HL-60 (cell line): ENCODE results near the gene TBL1X.

ENCODE experiments used
- POLR2AphosphoS5 ChIP-seq: IDR thresholded peaks from 2 replicates; pipeline ENCODE4 v1.6.1; 2012; ENCODE audit warnings: low read depth
- REST ChIP-seq: IDR thresholded peaks from 2 replicates; pipeline ENCODE4 v1.6.1; 2012; ENCODE audit warnings: low read depth; ENCODE audit not compliant: insufficient replicate concordance
- SPI1 ChIP-seq: IDR thresholded peaks from 2 replicates; pipeline ENCODE4 v1.6.1; 2012; ENCODE audit warnings: low read depth, mild to moderate bottlenecking, borderline replicate concordance
- TF ChIP-seq, protein P1 (sequence below): IDR thresholded peaks from one replicate; pipeline ENCODE4 v1.5.1; 2011; ENCODE audit warnings: low read length, control low read depth, inconsistent platforms; ENCODE audit not compliant: insufficient read depth

- TF ChIP-seq POLR2AphosphoS5 (no peak), SPI1 (no peak), REST (no peak)
- TF ChIP-seq, protein P1, sequence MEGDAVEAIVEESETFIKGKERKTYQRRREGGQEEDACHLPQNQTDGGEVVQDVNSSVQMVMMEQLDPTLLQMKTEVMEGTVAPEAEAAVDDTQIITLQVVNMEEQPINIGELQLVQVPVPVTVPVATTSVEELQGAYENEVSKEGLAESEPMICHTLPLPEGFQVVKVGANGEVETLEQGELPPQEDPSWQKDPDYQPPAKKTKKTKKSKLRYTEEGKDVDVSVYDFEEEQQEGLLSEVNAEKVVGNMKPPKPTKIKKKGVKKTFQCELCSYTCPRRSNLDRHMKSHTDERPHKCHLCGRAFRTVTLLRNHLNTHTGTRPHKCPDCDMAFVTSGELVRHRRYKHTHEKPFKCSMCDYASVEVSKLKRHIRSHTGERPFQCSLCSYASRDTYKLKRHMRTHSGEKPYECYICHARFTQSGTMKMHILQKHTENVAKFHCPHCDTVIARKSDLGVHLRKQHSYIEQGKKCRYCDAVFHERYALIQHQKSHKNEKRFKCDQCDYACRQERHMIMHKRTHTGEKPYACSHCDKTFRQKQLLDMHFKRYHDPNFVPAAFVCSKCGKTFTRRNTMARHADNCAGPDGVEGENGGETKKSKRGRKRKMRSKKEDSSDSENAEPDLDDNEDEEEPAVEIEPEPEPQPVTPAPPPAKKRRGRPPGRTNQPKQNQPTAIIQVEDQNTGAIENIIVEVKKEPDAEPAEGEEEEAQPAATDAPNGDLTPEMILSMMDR: no peak
Measured at GRCh38 chrX:9525511-9526248, 60.8 kb downstream of the TBL1X start.
